Right lobe of liver (tissue), 6 donors: ENCODE measurements around the gene GGT6. TPM values are rescaled to one million over a fixed set of nuclear protein-coding genes. Genes with fewer than 3 reads are reported as not detected.
"Not testable (repeated sequence)": the region's sequence is repeated elsewhere in the genome, so short reads cannot be mapped to it uniquely, and the experiment has no call there.

Source experiments
- ATAC-seq, 4 donors: fragments of 200-7000 bp; cut with Tn5 transposase; one replicate each; pipeline ENCODE4 v1.9.1; 2020; ENCODE audit warnings: mild to moderate bottlenecking in 4 of 4, moderate library complexity in 4 of 4
- DNase-seq, 3 donors: peaks; one replicate each; pipeline ENCODE4 v3.0.0-alpha.2; 2020
- H3K27ac ChIP-seq, 3 donors: fragments of 200-600 bp; one replicate each; pipeline ENCODE4 v1.8.0; 2022
- H3K27me3 ChIP-seq, 2 donors: fragments of 200-600 bp; one replicate each; pipeline ENCODE4 v1.8.0; 2022
- H3K36me3 ChIP-seq, 4 donors: fragments of 200-600 bp; sonication (generic) in 1 of 4; one replicate each; pipeline versions ENCODE4 v1.5.1 to v1.8.0; 2017 to 2022; ENCODE audit warnings: control low read depth in 1 of 4
- H3K4me1 ChIP-seq, 4 donors: fragments of 200-600 bp; sonication (generic) in 1 of 4; one replicate each; pipeline versions ENCODE4 v1.5.1 to v1.8.0; 2017 to 2022; ENCODE audit warnings: control low read depth in 1 of 4
- H3K4me3 ChIP-seq, 3 donors: fragments of 200-600 bp; one replicate each; pipeline ENCODE4 v1.8.0; 2022
- H3K9me3 ChIP-seq, 4 donors: fragments of 200-600 bp; sonication (generic) in 1 of 4; one replicate each; pipeline versions ENCODE4 v1.5.1 to v1.8.0; 2017 to 2022; ENCODE audit warnings: control low read depth in 1 of 4
- CTCF ChIP-seq, 4 donors: fragments of 200-600 bp in 3 of 4; fragments of 450-650 bp in 1 of 4; IDR thresholded peaks; one replicate each; pipeline versions ENCODE4 v1.5.1 to v1.8.0; 2016 to 2022; ENCODE audit warnings: antibody characterized with exemption in 4 of 4, mild to moderate bottlenecking in 2 of 4
- POLR2A ChIP-seq: fragments of 450-650 bp; IDR thresholded peaks from one replicate; pipeline ENCODE4 v1.6.1; 2017; ENCODE audit warnings: antibody characterized with exemption, mild to moderate bottlenecking
- WGBS: methylation state at CpG from one replicate; pipeline ENCODE4 v1.1.6; 2018; ENCODE audit warnings: low coverage, low lambda C conversion rate; ENCODE audit not compliant: insufficient coverage; ENCODE audit errors: missing lambda C conversion rate; 5-methylcytosine and 5-hydroxymethylcytosine counted together
- intact Hi-C, 2 donors: fragments of 100-400 bp; cut with DNase I; formaldehyde crosslinking; loops; one replicate each; pipeline versions ENCODE4 v1.11.2 to v1.14.1; 2022
- total RNA-seq, 6 experiments: library from RNA; depleted of rRNA in 2 of 6; stranded (reverse); fragments of >200 nt in 2 of 6; fragmentation: NEBNext Ultra II Directional in 3 of 6; extraction: Animal tissue kit (Norgen Biotek cat#: 25700) in 3 of 6; gene quantifications; one replicate each; pipeline versions ENCODE4 v1.1.0 to v1.2.4, GENCODE V29; 2016 to 2023
- donor health status: DM: no; HTN: yes; CAD: no.
- donor health status: DM: no; HTN: no; CAD: no.
- donor health status: DM: no; HTN: no; CAD: no.
- donor health status: DM: no; HTN: yes; CAD: no.
- donor health status: DM: no; HTN: yes; CAD: no.

The GGT6 gene
- total RNA-seq, 6 experiments from 2014 or later, result 0.09 to 0.92 (median 0.27) TPM

GRCh38 chr17:4607261-4607741, 46.9 kb upstream of the GGT6 start:
- WGBS, result 41% methylated on average over 18 of the region's 25 CpGs
- Histone ChIP-seq H3K9me3 (no peaks in the 10 kb centered on the region), H3K27ac (peak overlapping the region in 1 of 3 donors; percentile 43), H3K27me3 (no peaks in the 10 kb centered on the region), H3K4me1 (no peaks in the 10 kb centered on the region), H3K4me3 (no peak overlapping the region), H3K36me3 (no peaks in the 10 kb centered on the region)
- intact Hi-C loops, result no loop called here
- TF ChIP-seq CTCF (IDR thresholded peaks at IDR 0.05) (no peak), POLR2A (no peak)
- peak; percentile 38 to 62 (median 59) for ATAC-seq
- DNase-seq, result no peak

- Histone ChIP-seq H3K27me3 (no peaks in the 10 kb centered on the region), H3K27ac (no peak overlapping the region), H3K9me3 (no peaks in the 10 kb centered on the region), H3K4me1 (no peaks in the 10 kb centered on the region), H3K36me3 (no peaks in the 10 kb centered on the region), H3K4me3 (no peak overlapping the region)
- TF ChIP-seq CTCF (IDR thresholded peaks at IDR 0.05) (no peak), POLR2A (no peak)
- peak; percentile 40 to 80 (median 72) for ATAC-seq
- DNase-seq, result no peak
- 69% methylated on average over 4 of the region's 12 CpGs for WGBS
- intact Hi-C loops, result no loop called here
These were observed 45.4 kb upstream of the GGT6 start for GRCh38 chr17:4605826-4606225.

- H3K4me1 ChIP-seq, H3K4me3 ChIP-seq, H3K9me3 ChIP-seq, intact Hi-C loops, ATAC-seq, H3K27me3 ChIP-seq, H3K27ac ChIP-seq, H3K36me3 ChIP-seq: not testable (repeated sequence)
- peak in 1 of 3 donors; percentile 4 for DNase-seq
- 90% methylated on average over 6 of the region's 11 CpGs for WGBS
These were observed 44.4 kb upstream of the GGT6 start for GRCh38 chr17:4604736-4605135.

- intact Hi-C loops, result no loop called here
- Histone ChIP-seq H3K4me3 (no peak overlapping the region), H3K36me3 (no peaks in the 10 kb centered on the region), H3K9me3 (no peaks in the 10 kb centered on the region), H3K27me3 (no peaks in the 10 kb centered on the region), H3K4me1 (no peaks in the 10 kb centered on the region), H3K27ac (no peak overlapping the region)
- ATAC-seq (no peak), DNase-seq (peak in 2 of 3 donors; percentile 49 to 53)
- 100% methylated on average over 1 of the region's 18 CpGs for WGBS
- no peak for TF ChIP-seq CTCF (IDR thresholded peaks at IDR 0.05)
- TF ChIP-seq POLR2A, result no peak
These were observed 43.8 kb upstream of the GGT6 start for GRCh38 chr17:4604111-4604644.

- no peaks in the 10 kb centered on the region for H3K4me1 ChIP-seq
- DNase-seq (no peak), ATAC-seq (no peak)
- WGBS, result 87% methylated on average over 4 of the region's 5 CpGs
- H3K9me3 ChIP-seq, result no peaks in the 10 kb centered on the region
- intact Hi-C loops, result no loop called here
- no peaks in the 10 kb centered on the region for H3K36me3 ChIP-seq
- no peak overlapping the region for H3K4me3 ChIP-seq
- H3K27ac ChIP-seq, result no peak overlapping the region
- no peaks in the 10 kb centered on the region for H3K27me3 ChIP-seq
- no peak for TF ChIP-seq CTCF (IDR thresholded peaks at IDR 0.05)
- TF ChIP-seq POLR2A, result no peak
These were observed 41.7 kb upstream of the GGT6 start for GRCh38 chr17:4602041-4602440.
